ENCODE results near the gene SEC24B.

SEC24B gene

GRCh38 chr4:109412776-109413175 is 20.8 kb upstream of the SEC24B start:
- no peak overlapping the region for H3K4me3 ChIP-seq (ENCODE audit: low read depth, low read length)
- no peak for TF ChIP-seq CTCF (conservative IDR thresholded peaks at IDR 0.05; ENCODE audit: low read depth, low read length)
- no peak for DNase-seq (ENCODE audit: low read depth)

GRCh38 chr4:109414938-109415337 is 18.7 kb upstream of the SEC24B start:
- peak; percentile 30 for DNase-seq (ENCODE audit: low read depth)
- no peak overlapping the region for H3K4me3 ChIP-seq (ENCODE audit: low read depth, low read length)
- TF ChIP-seq CTCF (conservative IDR thresholded peaks at IDR 0.05; ENCODE audit: low read depth, low read length): no peak

DNA sequence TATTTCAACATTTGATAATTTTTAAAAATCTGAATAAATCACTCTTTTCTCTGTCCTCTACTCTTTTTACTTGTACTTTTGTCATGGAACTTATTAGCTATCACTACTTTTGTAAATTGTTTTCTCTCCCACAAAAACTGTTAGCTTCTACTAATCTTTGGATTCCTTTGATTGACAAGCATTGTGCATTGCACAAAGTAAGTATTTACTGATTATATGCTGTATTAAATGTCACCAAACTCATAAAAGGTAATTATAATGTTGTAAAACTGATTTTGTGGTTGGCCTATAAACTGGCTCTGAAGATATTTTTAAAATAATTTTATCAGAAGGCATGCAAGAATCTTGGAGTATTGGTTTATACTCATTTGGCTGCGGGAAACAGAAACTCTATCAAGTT is 15.0 kb upstream of the SEC24B start:
- H3K4me3 ChIP-seq (ENCODE audit: low read depth, low read length): no peak overlapping the region
- TF ChIP-seq CTCF (conservative IDR thresholded peaks at IDR 0.05; ENCODE audit: low read depth, low read length): no peak
- DNase-seq (ENCODE audit: low read depth): no peak

GRCh38 chr4:109419679-109420078 is 13.9 kb upstream of the SEC24B start:
- TF ChIP-seq CTCF (conservative IDR thresholded peaks at IDR 0.05; ENCODE audit: low read depth, low read length): no peak
- no peak overlapping the region for H3K4me3 ChIP-seq (ENCODE audit: low read depth, low read length)
- DNase-seq (ENCODE audit: low read depth): peak; percentile 40

- no peak for TF ChIP-seq CTCF (conservative IDR thresholded peaks at IDR 0.05; ENCODE audit: low read depth, low read length)
- no peak overlapping the region for H3K4me3 ChIP-seq (ENCODE audit: low read depth, low read length)
- no peak for DNase-seq (ENCODE audit: low read depth)
Observed at GRCh38 chr4:109424093-109424841, 9.3 kb upstream of the SEC24B start.

DNA sequence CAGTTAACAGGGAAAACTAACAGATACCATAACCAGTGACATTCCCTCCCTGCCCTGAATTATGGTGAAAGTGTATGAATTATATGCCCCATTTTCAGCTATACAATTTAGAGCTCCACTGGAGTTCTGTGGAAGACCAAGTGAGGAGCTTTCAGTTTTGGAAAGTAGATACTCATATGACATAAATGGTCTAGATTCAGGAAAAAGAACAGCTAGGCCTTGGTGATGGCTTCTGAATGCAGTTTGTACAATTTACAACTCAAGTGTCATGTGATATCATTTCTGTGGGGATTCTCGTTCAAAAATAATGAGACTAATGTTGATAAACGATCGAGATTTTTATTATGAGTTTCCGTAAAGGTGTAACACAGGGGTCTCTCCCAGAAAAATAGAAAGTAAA is 8.2 kb upstream of the SEC24B start:
- TF ChIP-seq CTCF (conservative IDR thresholded peaks at IDR 0.05; ENCODE audit: low read depth, low read length): no peak
- no peak overlapping the region for H3K4me3 ChIP-seq (ENCODE audit: low read depth, low read length)
- DNase-seq (ENCODE audit: low read depth): no peak

GRCh38 chr4:109429545-109429944 is 4.1 kb upstream of the SEC24B start:
- DNase-seq (ENCODE audit: low read depth): no peak
- TF ChIP-seq CTCF (conservative IDR thresholded peaks at IDR 0.05; ENCODE audit: low read depth, low read length): no peak
- no peak overlapping the region for H3K4me3 ChIP-seq (ENCODE audit: low read depth, low read length)
